Natural killer cell (primary cell): Measurements from ENCODE around the gene MAN1A1. TPM values are rescaled to one million over a fixed set of nuclear protein-coding genes. Genes with fewer than 3 reads are reported as not detected.

ENCODE experiments used
- ATAC-seq, 3 donors: fragments of 150-1000 bp in 2 of 3; fragments of 200-7000 bp in 1 of 3; cut with Tn5 transposase; 1 replicate in 1 of 3; 2 replicates in 2 of 3; pipeline ENCODE4 v1.10.0; 2021; ENCODE audit warnings: mild to moderate bottlenecking in 2 of 3, moderate library complexity in 2 of 3
- DNase-seq, 2 donors: peaks; one replicate each; pipeline versions ENCODE4 v3.0.0 to v3.0.0-alpha.2; 2013 to 2021; ENCODE audit warnings: mixed read lengths in 1 of 2
- H3K27ac ChIP-seq: one replicate; pipeline ENCODE4 v1.5.1; 2013; ENCODE audit warnings: mild to moderate bottlenecking, low read length
- H3K27me3 ChIP-seq: one replicate; pipeline ENCODE4 v1.6.1; 2013; ENCODE audit warnings: low read length; ENCODE audit not compliant: control insufficient read depth, insufficient read depth
- H3K36me3 ChIP-seq: one replicate; pipeline ENCODE4 v1.6.1; 2013; ENCODE audit warnings: low read length; ENCODE audit not compliant: control insufficient read depth, insufficient read depth
- H3K4me1 ChIP-seq: one replicate; pipeline ENCODE4 v1.6.1; 2013; ENCODE audit warnings: low read length; ENCODE audit not compliant: control insufficient read depth, insufficient read depth
- H3K4me3 ChIP-seq: one replicate; pipeline ENCODE4 v1.5.1; 2013; ENCODE audit warnings: low read length
- H3K9me3 ChIP-seq: one replicate; pipeline ENCODE4 v1.6.1; 2013; ENCODE audit warnings: low read length; ENCODE audit not compliant: control insufficient read depth, insufficient read depth
- H3K27ac Mint-ChIP-seq, 2 donors: one replicate each; pipeline ENCODE4 v1.8.0; 2022; ENCODE audit warnings: mild to moderate bottlenecking in 2 of 2, mixed read lengths in 2 of 2, moderate library complexity in 1 of 2
- H3K27me3 Mint-ChIP-seq, 2 donors: one replicate each; pipeline ENCODE4 v1.8.0; 2022; ENCODE audit warnings: low read depth in 2 of 2, mixed read lengths in 2 of 2
- H3K36me3 Mint-ChIP-seq: one replicate; pipeline ENCODE4 v1.8.0; 2022; ENCODE audit warnings: mixed read lengths
- H3K4me1 Mint-ChIP-seq, 2 donors: one replicate each; pipeline ENCODE4 v1.8.0; 2022; ENCODE audit warnings: mixed read lengths in 2 of 2
- H3K4me3 Mint-ChIP-seq: one replicate; pipeline ENCODE4 v1.8.0; 2022; ENCODE audit warnings: mild to moderate bottlenecking, moderate library complexity, mixed read lengths
- H3K9me3 Mint-ChIP-seq, 2 donors: one replicate each; pipeline ENCODE4 v1.8.0; 2022; ENCODE audit warnings: mixed read lengths in 2 of 2
- WGBS: methylation state at CpG from one replicate; pipeline ENCODE4 v1.1.7; 2013; ENCODE audit warnings: missing lambda C conversion rate; ENCODE audit not compliant: insufficient coverage; 5-methylcytosine and 5-hydroxymethylcytosine counted together
- intact Hi-C: fragments of 100-400 bp; cut with micrococcal nuclease; formaldehyde crosslinking; loops from one replicate; pipeline ENCODE4 v1.14.2; 2022
- total RNA-seq, 4 donors: library from RNA; stranded (reverse); fragments of 120-200 nt in 1 of 4; gene quantifications; one replicate each; pipeline versions ENCODE4 v1.2.3 to v1.2.4, GENCODE V29; 2013 to 2022
- TF ChIP-seq, protein P1 (sequence below): fragments of 200-600 bp; IDR thresholded peaks from one replicate; pipeline ENCODE4 v1.8.0; 2022; ENCODE audit warnings: antibody characterized with exemption

The MAN1A1 gene
- total RNA-seq, 3 donors from 2014 or later (not counting 1 experiment from before 2014, with no cell fraction given), result 45.6 to 54.6 (median 53.6) TPM

- Histone ChIP-seq H3K4me3 (no peak overlapping the region), H3K27me3 (no peaks in the 10 kb centered on the region), H3K4me1 (peaks cover 2% of the 10 kb centered on the region), H3K9me3 (no peaks in the 10 kb centered on the region), H3K27ac (no peak overlapping the region), H3K36me3 (peaks cover 2% of the 10 kb centered on the region)
- H3K9me3 Mint-ChIP-seq, result peaks cover 0 to 7% of the 10 kb centered on the region in 2 donors
- no CpG with 5 or more reads among the region's 1 CpG for WGBS
- TF ChIP-seq, protein P1, sequence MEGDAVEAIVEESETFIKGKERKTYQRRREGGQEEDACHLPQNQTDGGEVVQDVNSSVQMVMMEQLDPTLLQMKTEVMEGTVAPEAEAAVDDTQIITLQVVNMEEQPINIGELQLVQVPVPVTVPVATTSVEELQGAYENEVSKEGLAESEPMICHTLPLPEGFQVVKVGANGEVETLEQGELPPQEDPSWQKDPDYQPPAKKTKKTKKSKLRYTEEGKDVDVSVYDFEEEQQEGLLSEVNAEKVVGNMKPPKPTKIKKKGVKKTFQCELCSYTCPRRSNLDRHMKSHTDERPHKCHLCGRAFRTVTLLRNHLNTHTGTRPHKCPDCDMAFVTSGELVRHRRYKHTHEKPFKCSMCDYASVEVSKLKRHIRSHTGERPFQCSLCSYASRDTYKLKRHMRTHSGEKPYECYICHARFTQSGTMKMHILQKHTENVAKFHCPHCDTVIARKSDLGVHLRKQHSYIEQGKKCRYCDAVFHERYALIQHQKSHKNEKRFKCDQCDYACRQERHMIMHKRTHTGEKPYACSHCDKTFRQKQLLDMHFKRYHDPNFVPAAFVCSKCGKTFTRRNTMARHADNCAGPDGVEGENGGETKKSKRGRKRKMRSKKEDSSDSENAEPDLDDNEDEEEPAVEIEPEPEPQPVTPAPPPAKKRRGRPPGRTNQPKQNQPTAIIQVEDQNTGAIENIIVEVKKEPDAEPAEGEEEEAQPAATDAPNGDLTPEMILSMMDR, result no peak
- DNase-seq (no peak), ATAC-seq (no peak)
- intact Hi-C loops, result no loop called here
- H3K4me1 Mint-ChIP-seq, result peaks cover 2 to 16% of the 10 kb centered on the region in 2 donors
- H3K36me3 Mint-ChIP-seq, result peaks cover 9% of the 10 kb centered on the region
- H3K27me3 Mint-ChIP-seq, result no peaks in the 10 kb centered on the region
- no peak overlapping the region for H3K4me3 Mint-ChIP-seq
- H3K27ac Mint-ChIP-seq, result no peak overlapping the region
Measured at GRCh38 chr6:119273272-119274196, 76.0 kb downstream of the MAN1A1 start.

GRCh38 chr6:119270545-119270944 lies 79.0 kb downstream of the MAN1A1 start:
- Histone ChIP-seq H3K27me3 (no peaks in the 10 kb centered on the region), H3K36me3 (peaks cover 2% of the 10 kb centered on the region), H3K4me3 (no peak overlapping the region), H3K9me3 (no peaks in the 10 kb centered on the region), H3K4me1 (peaks cover 12% of the 10 kb centered on the region), H3K27ac (no peak overlapping the region)
- no peaks in the 10 kb centered on the region for H3K27me3 Mint-ChIP-seq
- intact Hi-C loops, result no loop called here
- no peak overlapping the region for H3K27ac Mint-ChIP-seq
- peaks cover 9% of the 10 kb centered on the region for H3K36me3 Mint-ChIP-seq
- 100% methylated on average over 1 of the region's 3 CpGs for WGBS
- H3K4me1 Mint-ChIP-seq, result peaks cover 26 to 36% of the 10 kb centered on the region in 2 donors
- no peak overlapping the region for H3K4me3 Mint-ChIP-seq
- TF ChIP-seq, protein P1, result no peak
- peaks cover 0 to 7% of the 10 kb centered on the region in 2 donors for H3K9me3 Mint-ChIP-seq
- ATAC-seq (no peak), DNase-seq (no peak)

DNA sequence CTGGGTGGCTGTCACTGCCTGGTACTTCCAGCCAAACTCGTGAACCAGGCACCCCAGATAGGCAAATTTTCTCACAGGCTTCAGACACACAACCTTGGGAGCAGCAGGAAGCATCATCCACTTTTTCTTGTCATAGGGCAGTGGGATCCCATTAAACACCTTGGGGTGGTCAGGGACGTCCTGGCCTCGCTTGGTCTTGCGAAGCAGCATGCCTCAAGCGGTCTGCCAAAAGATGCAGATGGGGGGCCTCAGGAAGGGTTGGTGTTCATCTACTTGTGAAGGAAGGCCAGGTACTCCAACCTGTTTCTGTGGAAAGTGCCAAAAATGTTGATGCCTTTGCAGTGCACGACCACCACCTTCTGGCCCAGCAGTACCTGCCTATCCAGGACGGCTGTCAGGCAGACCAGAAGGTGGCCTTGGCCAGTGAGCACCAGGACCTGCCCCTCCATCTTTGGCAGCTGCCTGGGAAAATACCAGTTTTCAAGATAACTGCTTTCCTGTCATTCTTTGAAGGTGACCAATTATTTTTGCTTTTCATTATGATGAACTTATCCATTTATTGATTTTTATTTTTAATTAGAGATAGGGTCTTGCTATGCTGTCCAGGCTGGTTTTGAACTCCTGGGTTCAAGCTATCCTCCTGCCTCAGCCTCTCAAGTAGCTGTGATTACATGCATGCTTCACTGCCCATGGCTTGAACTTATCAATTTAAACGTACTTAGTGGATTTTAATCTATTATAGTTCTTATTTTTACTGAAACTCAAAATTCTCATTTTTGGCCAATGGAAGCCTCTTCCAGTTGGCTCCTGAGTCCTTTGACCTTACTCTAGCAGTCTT lies 80.1 kb downstream of the MAN1A1 start:
- peaks cover 2% of the 10 kb centered on the region for H3K36me3 ChIP-seq
- H3K4me3 ChIP-seq, result no peak overlapping the region
- ATAC-seq, result no peak
- H3K27me3 Mint-ChIP-seq, result no peaks in the 10 kb centered on the region
- H3K27ac Mint-ChIP-seq, result peak overlapping the region in 1 of 2 donors; percentile 60
- no peak for DNase-seq
- no peak overlapping the region for H3K27ac ChIP-seq
- TF ChIP-seq, protein P1, result no peak
- peaks cover 26 to 36% of the 10 kb centered on the region in 2 donors for H3K4me1 Mint-ChIP-seq
- peaks cover 12% of the 10 kb centered on the region for H3K4me1 ChIP-seq
- no peak overlapping the region for H3K4me3 Mint-ChIP-seq
- H3K9me3 Mint-ChIP-seq, result peaks cover 0 to 7% of the 10 kb centered on the region in 2 donors
- 99% methylated on average over 8 of the region's 8 CpGs for WGBS
- H3K36me3 Mint-ChIP-seq, result peaks cover 9% of the 10 kb centered on the region
- no peaks in the 10 kb centered on the region for H3K9me3 ChIP-seq
- intact Hi-C loops, result no loop called here
- no peaks in the 10 kb centered on the region for H3K27me3 ChIP-seq
